Measurements from ENCODE around the gene SLC15A4. TPM values are rescaled to one million over a fixed set of nuclear protein-coding genes. Genes with fewer than 3 reads are reported as not detected.
A peak's percentile ranks its signal among the peaks of the same experiment; 100 is the strongest.

The SLC15A4 gene
- 30.5 TPM for polyA plus RNA-seq (2012; ENCODE audit: insufficient read depth, insufficient read length, low read depth)

DNA sequence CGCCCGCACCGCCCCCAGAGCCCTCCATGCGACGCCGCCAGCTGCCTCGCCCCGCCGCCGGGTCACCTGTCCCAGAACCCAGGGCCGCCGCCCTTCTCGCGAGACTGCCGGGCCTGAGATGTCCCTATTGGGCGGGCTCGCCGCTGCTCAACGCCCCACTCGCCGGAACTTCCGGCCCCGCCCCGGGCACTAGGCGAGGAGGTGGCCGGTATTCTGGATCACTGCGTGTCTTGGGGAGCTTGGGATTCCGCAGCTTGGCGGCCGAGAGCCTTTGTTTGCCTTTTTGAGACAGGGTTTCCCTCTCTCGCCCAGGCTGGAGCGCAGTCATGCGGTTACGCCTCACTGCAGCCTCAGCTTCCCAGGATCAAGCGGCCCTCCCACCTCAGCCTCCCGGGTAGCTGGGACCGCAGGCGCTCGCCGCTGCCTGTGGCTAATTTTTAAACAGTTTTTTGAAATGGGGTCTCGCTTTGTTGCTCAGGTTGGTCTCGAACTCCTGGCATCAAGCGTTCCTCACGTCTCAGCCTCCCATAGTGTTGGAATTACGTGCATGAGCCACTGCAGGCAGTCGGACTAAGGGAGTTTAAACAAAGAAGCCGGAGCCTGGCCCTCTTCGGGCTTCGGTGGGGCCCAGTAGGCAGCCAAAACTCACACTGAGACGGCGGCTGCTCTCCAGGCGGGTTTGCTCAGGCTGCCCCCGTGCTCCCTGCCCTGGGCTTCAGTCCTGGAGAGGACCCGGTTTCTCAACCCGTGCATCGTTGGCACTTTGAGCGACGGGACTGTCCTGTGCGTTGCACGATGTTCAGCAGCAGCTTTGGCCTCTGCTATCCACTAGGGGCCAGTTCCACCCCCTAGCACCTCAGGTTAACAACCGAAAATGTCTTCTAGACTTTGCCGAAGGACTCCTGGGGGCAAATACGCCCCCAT lies at the start of gene SLC15A4:
SLC15A4 (minus strand) TSS at position 43 of the 924 bp plus-strand sequence; CDS start at position 28, 15 bp downstream.
- Histone ChIP-seq H3K4me1 (no peaks in the 10 kb centered on the region), H3K4me3 (ENCODE audit: low read depth, low read length) (peak within 1 kb of the TSS; percentile 94), H3K36me3 (peaks cover 11% of the 10 kb centered on the region), H3K9me3 (no peaks in the 10 kb centered on the region), H3K27me3 (no peaks in the 10 kb centered on the region)
- TF ChIP-seq, protein P1, sequence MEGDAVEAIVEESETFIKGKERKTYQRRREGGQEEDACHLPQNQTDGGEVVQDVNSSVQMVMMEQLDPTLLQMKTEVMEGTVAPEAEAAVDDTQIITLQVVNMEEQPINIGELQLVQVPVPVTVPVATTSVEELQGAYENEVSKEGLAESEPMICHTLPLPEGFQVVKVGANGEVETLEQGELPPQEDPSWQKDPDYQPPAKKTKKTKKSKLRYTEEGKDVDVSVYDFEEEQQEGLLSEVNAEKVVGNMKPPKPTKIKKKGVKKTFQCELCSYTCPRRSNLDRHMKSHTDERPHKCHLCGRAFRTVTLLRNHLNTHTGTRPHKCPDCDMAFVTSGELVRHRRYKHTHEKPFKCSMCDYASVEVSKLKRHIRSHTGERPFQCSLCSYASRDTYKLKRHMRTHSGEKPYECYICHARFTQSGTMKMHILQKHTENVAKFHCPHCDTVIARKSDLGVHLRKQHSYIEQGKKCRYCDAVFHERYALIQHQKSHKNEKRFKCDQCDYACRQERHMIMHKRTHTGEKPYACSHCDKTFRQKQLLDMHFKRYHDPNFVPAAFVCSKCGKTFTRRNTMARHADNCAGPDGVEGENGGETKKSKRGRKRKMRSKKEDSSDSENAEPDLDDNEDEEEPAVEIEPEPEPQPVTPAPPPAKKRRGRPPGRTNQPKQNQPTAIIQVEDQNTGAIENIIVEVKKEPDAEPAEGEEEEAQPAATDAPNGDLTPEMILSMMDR (IDR thresholded peaks at IDR 0.05; ENCODE audit: low read depth, low read length) = no peak; the same call in 1 of the 2 replicates
- DNase-seq = peak; percentile 99

DNA sequence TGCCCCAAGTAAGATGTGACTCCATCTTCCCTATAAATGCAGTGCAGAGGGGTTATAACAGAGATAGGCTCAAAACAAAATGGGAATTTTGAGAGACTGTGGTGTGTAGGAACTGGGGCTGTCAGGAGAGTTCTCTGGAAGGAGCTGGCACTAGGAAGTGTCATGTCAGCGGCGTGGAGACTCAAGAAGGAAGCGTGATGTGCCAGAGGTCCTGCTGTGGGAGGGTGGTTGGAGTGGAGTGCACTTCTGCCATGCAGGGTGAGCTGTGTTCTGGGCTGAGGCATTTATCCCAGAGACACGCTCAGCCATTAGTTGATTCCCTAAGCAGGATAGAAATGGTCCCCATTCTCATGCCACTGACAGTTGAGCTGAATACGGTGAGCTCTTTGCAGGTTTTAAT lies 48.5 kb upstream of the SLC15A4 start:
- H3K4me1 ChIP-seq = no peaks in the 10 kb centered on the region
- H3K9me3 ChIP-seq = no peaks in the 10 kb centered on the region; the same call in 1 of the 2 replicates
- H3K36me3 ChIP-seq = no peaks in the 10 kb centered on the region
- H3K27me3 ChIP-seq = no peaks in the 10 kb centered on the region
- TF ChIP-seq, protein P1 (IDR thresholded peaks at IDR 0.05; ENCODE audit: low read depth, low read length) = no peak
- DNase-seq = no peak
- H3K4me3 ChIP-seq (ENCODE audit: low read depth, low read length) = no peak overlapping the region

DNA sequence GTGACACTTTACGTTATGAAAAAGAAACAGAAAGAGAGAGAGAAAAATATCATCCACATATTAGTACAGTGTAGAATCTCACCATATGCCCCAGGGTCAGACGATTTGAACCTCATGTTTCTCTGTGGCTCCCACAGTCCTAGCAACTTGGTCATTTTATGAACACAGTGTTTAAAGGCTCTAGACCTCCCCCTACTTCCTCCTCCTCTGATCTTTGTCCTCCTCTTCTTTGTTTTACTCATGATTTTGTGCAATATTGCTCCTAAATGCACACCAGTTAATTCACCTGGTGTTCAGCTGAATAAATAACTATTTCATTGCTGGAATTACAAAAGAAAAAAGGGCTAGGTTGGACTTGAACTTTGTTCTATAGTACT lies 47.7 kb upstream of the SLC15A4 start:
- Histone ChIP-seq H3K4me3 (ENCODE audit: low read depth, low read length) (no peak overlapping the region), H3K9me3 (no peaks in the 10 kb centered on the region; the same call in 1 of the 2 replicates), H3K27me3 (no peaks in the 10 kb centered on the region), H3K4me1 (no peaks in the 10 kb centered on the region), H3K36me3 (no peaks in the 10 kb centered on the region)
- TF ChIP-seq, protein P1 (IDR thresholded peaks at IDR 0.05; ENCODE audit: low read depth, low read length) = no peak
- DNase-seq = no peak

DNA sequence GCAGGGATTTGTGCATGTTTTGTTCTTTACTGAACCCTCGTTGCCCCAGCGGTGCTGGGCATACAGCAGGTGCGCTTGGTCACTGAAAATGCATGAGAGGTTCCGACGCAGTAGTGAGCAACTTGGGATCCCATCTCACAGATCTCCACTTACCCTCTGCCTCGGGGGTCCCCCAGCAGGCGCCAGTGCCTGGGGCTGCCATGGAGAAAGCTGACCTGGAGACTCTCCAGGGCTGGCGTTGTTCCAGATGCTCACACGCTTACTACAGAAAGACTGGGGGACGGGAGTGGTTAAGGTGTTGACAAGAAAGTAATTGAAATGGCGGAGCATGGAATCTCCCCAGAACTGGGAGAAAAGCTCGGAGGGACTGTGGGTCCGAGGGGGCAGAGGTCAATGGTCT lies 43.7 kb upstream of the SLC15A4 start:
- TF ChIP-seq, protein P1 (IDR thresholded peaks at IDR 0.05; ENCODE audit: low read depth, low read length) = no peak
- Histone ChIP-seq H3K9me3 (no peaks in the 10 kb centered on the region; the same call in 1 of the 2 replicates), H3K4me3 (ENCODE audit: low read depth, low read length) (no peak overlapping the region), H3K27me3 (no peaks in the 10 kb centered on the region), H3K4me1 (no peaks in the 10 kb centered on the region), H3K36me3 (no peaks in the 10 kb centered on the region)
- DNase-seq = no peak

DNA sequence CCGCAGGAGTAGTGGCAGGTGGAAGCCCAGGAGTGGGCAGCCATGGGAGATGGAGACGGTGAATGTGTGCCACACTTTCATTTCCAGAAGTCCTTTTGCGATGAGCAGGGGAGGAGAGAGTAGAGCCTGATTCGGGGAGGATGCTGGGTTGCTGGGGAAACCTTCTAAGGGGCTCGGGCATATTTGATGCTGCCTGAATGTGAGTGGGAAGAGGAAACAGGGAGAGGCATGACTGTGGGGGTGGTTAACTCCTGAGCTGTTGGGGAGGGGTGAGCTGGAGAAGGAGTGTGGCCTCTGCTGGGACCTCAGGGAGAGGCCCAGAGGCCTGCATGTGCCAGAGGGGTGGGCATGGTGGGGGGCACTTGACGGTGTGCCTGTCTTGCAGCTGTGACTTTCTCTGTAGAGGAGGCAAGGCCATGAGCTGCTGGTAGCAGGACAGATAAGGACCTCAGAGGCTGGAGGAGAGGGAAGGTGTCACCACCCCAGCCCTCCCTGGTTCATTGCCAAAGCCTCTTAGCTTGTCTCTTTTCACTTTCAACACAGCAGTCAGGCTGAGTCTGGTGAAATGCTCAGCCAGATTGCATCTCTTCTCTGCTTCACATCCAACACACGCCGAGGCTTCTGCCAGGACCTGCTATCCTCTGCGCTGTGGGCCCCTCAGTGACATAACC lies 40.9 kb upstream of the SLC15A4 start:
- DNase-seq = no peak
- Histone ChIP-seq H3K4me1 (no peaks in the 10 kb centered on the region), H3K4me3 (ENCODE audit: low read depth, low read length) (no peak overlapping the region), H3K36me3 (no peaks in the 10 kb centered on the region), H3K27me3 (no peaks in the 10 kb centered on the region), H3K9me3 (no peaks in the 10 kb centered on the region; the same call in 1 of the 2 replicates)
- TF ChIP-seq, protein P1 (IDR thresholded peaks at IDR 0.05; ENCODE audit: low read depth, low read length) = no peak

Measured in BE2C (cell line).